ENCODE measurements around the gene FBXL7.

DNA sequence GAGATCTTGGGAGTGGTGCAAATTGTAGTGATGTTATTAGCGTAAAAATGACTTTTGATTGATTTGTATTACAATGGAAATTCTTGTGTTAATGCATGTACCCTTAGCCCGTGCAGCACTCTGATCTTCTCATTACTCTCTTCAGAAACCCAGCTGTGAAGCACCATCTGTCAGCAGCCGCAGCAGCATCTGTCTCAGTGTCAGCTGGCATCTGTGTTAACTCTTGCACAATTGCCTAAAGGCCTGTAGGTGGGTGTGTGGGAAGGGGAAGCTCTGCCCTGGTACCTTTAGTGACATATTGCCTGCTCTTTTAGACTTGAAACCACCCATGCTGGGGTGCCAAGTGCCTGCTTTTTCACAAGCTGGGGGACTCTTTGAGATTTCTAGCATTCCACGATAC lies 101.3 kb downstream of the FBXL7 start:
- TF ChIP-seq, protein P1, sequence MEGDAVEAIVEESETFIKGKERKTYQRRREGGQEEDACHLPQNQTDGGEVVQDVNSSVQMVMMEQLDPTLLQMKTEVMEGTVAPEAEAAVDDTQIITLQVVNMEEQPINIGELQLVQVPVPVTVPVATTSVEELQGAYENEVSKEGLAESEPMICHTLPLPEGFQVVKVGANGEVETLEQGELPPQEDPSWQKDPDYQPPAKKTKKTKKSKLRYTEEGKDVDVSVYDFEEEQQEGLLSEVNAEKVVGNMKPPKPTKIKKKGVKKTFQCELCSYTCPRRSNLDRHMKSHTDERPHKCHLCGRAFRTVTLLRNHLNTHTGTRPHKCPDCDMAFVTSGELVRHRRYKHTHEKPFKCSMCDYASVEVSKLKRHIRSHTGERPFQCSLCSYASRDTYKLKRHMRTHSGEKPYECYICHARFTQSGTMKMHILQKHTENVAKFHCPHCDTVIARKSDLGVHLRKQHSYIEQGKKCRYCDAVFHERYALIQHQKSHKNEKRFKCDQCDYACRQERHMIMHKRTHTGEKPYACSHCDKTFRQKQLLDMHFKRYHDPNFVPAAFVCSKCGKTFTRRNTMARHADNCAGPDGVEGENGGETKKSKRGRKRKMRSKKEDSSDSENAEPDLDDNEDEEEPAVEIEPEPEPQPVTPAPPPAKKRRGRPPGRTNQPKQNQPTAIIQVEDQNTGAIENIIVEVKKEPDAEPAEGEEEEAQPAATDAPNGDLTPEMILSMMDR (IDR thresholded peaks at IDR 0.05) = no peak
- TF ChIP-seq POLR2A (IDR thresholded peaks at IDR 0.05) = no peak
